Right renal pelvis (tissue), 4 donors: Measurements from ENCODE around the gene TREH. TPM values are rescaled to one million over a fixed set of nuclear protein-coding genes. Genes with fewer than 3 reads are reported as not detected.

Source experiments
- DNase-seq, 4 donors: peaks; one replicate each; pipeline ENCODE4 v3.0.0-alpha.2; 2013; ENCODE audit warnings: low read depth in 4 of 4, low spot score in 3 of 4, missing footprints in 1 of 4
- polyA plus RNA-seq, 4 donors: library from polyadenylated mRNA; unstranded; fragments of 120-200 nt; gene quantifications; one replicate each; pipeline ENCODE4 v1.2.1, GENCODE V29; 2013; ENCODE audit not compliant: insufficient read length in 4 of 4

Gene TREH
- polyA plus RNA-seq, 4 donors, result 0.41 to 1.4 (median 0.91) TPM

- no peak for DNase-seq
Measured at GRCh38 chr11:118652681-118653181, 26.7 kb downstream of the TREH start.

DNA sequence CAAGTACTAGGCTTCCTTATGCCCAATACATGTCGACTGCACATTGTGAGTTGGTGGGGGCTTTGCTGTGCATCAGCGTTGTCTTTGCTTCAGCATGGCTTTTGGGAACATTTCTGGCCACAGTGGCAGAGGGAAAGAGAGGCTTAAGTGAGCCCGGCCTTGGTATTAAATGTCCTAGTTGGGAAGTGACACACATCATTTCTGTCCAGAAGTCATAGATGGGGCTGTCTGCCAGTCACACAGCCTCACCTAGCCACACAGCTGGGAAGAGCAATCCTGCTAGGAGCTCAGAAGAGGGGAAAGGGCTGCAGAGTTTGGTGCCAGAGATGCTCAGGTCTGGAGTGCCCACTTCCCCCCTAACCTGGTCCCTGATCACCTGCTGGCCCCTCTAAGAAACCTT lies 27.6 kb downstream of the TREH start:
- DNase-seq, result no peak

DNA sequence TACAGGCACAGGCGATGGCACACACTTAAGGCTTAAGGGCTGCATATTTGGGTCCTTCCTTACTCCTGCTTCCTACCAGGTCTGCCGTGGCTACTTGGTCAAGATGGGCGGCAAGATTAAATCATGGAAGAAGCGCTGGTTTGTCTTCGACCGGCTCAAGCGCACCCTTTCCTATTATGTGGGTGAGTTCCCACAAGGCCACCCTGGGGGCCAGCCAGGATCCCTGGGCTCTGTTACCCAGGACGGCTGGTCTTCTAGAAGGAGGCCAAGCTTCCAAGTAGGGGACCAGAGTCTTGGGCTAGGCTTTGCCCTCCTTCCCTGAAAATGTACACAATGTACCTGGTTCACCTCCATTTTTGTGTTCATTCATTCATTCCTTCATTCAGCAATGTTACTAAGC lies 29.1 kb downstream of the TREH start:
- DNase-seq, result no peak

- DNase-seq, result no peak
Measured at GRCh38 chr11:118649941-118650340, 29.5 kb downstream of the TREH start.

DNA sequence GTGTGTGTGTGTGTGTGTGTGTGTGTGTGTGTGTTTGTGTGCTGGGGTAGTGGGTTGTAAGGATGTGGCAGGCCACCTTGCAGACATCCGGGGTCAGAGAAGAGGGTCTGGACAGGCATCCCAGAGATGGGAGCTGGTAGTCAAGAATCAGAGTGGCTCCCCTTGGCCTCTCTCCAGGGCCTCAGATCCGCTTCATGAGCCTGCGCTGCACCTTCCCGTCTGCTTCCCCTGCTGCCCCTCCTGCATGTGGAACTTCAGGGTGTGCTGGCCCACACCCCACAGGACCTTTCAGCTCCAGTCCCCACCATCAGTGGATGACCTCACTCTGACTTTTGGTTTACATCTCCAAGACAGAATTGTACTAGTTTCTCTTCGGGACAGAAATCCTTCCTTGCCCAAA lies 31.2 kb downstream of the TREH start:
- no peak for DNase-seq

DNA sequence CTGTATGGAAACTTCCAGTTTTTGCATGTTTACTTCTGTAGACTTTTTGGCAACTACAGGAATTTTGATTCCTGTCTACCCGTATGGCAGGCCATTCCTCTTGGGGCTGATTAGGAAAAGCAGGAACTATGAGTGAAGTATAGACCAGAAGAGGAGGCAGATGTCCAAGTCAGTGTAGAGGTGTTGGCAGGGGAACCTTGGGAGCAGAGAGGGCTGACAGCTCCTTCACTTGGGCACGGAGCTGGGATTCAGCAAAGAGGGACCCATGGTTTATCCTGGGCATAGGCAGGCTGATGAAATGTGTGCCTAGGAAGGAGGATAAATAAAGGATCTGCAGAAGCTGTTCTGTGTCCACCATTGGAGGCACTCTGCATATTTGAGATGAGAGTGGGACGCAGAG lies 33.1 kb downstream of the TREH start:
- no peak for DNase-seq

- no peak for DNase-seq
Measured at GRCh38 chr11:118645066-118645715, 34.3 kb downstream of the TREH start.

DNA sequence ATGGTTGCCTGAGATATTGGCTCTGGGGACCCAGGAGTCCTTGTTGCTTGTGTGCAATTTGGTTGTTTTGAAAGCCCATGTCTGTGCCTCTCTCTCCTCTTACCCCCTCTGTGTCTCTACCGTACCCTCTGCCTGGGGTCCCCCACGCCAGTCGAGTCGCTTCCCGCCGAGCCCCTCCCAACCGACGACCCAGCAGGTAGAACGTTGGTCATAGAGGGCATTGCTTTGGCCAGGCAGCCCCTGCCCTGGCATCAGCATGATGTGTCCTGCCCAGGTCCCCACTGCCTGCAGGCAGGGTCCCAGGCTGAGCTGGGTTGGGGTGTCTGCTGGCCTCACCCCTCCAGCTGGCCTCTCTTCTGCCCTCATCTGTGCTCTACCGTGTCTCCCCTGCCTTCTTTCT lies 35.0 kb downstream of the TREH start:
- no peak for DNase-seq

GRCh38 chr11:118643995-118644345 lies 35.5 kb downstream of the TREH start:
- no peak for DNase-seq

DNA sequence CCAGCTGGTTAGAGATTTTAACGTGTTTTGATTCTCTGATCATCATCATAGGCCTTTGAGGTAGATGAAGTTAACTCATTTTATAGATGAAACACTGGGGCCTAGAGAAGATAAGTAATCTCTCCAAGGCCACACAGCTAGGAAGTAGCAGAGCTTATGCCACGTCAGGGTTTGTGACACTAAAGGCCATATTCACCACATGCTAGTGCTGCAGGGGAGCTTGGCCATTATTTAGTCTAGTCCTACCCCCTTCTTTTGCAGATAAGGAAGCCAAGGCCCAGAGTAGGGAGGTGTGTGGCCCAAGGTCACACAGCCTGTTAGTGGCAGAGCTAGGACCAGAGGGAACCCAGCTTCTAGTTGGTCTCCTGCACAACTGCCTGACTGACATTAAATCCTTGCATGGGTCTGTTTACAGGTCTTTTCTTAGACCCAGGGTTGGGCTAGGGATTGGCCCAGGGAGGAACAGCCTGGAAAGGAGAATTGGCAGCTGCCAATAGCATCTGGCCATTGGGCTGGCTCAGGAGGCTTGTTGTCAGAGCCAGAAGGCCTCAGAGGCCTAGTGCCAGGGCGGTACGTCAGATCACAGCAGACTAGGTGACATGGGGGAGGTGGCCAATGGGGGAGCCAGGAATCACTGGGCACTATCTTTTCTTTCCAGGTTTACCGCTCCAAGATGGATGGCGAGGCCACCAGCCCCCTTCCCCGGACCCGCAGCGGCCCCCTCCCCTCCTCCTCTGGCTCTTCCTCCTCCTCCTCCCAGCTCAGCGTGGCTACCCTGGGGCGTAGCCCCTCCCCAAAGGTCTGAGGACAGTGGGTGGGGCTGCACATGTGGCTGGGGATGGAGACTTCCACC lies 36.1 kb downstream of the TREH start:
- no peak for DNase-seq

GRCh38 chr11:118641397-118642019 lies 37.9 kb downstream of the TREH start:
- DNase-seq, result no peak

DNA sequence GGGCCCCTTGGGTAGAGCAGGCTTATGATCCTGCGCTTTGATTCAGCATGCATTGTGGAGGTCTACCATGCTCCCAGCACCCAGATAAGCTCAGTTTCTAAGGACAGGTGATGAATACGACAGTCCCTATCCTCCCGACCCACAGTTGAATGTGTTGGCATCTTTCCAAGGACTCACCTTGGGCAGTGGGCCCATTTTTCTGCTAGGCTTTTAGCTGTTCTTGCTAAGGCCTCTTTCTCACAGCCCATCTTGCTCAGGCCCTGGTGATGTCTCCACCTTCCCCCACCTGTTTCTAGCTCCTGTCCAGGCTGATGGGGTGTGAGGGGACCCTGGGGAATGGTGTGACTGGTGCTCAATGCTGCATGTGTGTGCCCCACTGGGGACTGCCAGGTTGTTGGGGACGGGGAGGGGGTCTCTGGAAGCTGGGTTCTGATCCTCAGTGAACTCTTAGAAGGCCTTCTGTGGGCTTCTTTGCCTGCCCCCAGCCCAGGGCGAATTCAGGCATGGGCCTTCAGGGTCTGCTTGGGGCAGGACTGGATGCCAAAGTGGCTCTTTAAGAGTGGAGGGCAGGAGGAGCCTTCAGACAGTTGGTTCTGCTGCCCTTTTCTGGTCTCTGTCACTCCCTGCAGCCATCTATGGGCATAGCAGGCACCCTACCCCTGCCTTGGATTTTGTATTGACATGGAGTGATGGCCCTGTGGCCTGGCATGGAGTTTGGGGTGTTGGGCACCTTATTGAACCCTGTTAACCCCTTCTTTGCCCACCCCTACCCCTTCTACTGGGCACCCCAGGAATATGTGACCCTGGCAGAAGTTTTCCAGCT lies 38.9 kb downstream of the TREH start:
- DNase-seq, result no peak

DNA sequence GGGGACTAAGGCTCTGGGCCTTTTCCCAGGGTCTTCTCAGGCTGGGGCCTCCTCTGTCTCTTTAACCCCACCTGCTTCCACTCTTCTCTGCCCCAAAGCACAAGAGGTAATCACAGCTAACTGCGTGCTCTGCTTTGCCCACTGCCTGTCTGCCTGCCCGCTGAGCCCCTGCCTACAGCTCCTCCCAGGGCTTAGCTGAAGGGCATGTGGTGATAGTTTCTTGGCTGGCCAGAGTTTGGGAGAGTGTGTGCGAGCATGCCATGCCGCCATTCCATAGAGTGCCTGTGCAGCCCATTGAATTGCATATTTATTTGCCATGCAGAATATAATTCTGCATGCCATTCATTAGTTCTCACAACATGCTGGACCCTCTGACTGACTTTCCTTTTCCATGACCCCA lies 39.6 kb downstream of the TREH start:
- no peak for DNase-seq

- DNase-seq, result no peak
Measured at GRCh38 chr11:118638726-118639125, 40.7 kb downstream of the TREH start.

DNA sequence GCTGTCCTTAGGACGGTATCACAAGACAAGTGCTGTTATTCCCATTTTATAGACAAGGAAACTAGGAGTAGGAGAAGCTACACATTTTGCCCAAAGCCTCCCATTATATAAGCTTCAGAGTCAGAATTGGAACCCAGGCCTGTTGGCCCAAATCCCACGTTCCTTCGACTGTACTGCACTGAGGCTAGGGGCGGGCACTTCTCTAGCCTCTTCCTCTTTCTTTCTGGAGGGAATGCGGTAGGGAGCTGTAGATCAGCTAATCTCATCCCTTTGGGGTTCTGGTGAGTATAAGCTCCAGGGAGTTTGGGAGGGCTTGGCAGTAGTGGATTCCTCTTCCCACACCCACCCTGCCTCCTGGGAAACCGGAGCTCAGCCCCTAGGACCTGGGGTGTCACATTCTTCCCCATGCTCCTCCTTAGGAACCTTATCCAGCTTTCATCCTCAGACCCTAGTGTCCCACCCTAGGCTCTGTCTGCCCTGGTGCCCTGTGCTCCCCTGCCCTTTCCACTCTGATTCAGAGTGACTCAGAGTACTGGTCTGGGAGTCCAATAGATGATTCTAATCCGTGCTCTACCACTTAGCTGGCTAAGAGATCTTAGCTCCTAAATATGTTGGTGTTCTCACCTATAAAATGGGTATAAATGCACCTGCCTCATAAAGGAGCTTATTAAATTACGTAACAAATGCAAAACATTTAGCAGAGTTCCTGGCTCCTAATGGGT lies 42.7 kb downstream of the TREH start:
- DNase-seq, result no peak

GRCh38 chr11:118635642-118636041 lies 43.8 kb downstream of the TREH start:
- DNase-seq, result no peak

- no peak for DNase-seq
Measured at GRCh38 chr11:118635237-118635591, 44.2 kb downstream of the TREH start.

GRCh38 chr11:118634431-118635236 lies 44.8 kb downstream of the TREH start:
- DNase-seq, result peak in 1 of 4 donors; percentile 68

DNA sequence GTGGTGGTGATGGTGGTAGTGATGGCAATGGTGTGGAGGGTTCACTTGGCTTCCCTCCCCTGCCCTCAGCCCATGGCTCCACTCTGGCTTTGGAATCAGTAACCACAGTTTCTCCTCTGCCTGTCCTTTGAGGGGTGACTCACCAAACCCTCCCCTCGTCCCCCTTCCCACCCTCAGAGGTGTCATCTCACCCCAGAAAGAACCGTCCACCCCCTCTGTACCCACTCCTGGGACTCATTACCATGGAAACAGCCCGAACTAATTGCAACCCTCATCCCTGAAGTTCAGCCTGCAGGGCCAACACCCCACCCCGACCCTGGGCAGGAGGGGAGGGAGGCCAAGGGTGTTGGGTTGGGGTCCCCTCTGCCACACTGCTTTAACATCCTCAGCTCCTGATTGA lies 45.5 kb downstream of the TREH start:
- no peak for DNase-seq
